22Rv1 (cell line): ENCODE measurements around the gene CA9.

ENCODE experiments used
- ZFX ChIP-seq: fragments of 450-650 bp; IDR thresholded peaks from 2 replicates; pipeline ENCODE4 v1.6.1; 2017; ENCODE audit warnings: antibody characterized with exemption, borderline replicate concordance
- TF ChIP-seq, protein P1 (sequence below): fragments of 450-650 bp; IDR thresholded peaks from 2 replicates; pipeline ENCODE4 v1.5.1; 2017; ENCODE audit warnings: mild to moderate bottlenecking

DNA sequence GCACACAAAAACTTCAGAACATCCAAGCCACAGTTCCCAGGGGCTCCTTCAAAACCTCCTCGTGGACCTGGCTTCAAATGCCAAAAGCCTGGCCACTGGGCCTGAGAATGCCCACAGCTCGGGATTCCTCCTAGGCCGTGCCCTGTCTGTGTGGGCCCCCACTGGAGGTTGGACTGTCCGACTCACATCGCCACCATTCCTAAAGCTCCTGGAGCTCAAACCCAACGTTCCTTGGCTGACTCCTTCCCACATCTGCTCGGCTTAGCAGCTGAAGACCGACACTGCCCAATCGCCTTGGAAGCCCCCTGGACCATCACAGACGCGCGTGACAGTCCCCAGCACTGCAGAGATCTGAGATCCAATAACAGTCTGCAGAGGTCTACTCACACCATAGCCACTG is 30.7 kb upstream of the CA9 start:
- TF ChIP-seq, protein P1, sequence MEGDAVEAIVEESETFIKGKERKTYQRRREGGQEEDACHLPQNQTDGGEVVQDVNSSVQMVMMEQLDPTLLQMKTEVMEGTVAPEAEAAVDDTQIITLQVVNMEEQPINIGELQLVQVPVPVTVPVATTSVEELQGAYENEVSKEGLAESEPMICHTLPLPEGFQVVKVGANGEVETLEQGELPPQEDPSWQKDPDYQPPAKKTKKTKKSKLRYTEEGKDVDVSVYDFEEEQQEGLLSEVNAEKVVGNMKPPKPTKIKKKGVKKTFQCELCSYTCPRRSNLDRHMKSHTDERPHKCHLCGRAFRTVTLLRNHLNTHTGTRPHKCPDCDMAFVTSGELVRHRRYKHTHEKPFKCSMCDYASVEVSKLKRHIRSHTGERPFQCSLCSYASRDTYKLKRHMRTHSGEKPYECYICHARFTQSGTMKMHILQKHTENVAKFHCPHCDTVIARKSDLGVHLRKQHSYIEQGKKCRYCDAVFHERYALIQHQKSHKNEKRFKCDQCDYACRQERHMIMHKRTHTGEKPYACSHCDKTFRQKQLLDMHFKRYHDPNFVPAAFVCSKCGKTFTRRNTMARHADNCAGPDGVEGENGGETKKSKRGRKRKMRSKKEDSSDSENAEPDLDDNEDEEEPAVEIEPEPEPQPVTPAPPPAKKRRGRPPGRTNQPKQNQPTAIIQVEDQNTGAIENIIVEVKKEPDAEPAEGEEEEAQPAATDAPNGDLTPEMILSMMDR = no peak
- no peak for TF ChIP-seq ZFX
